Neural progenitor cell (in vitro differentiated cells): Measurements from ENCODE around the gene KREMEN2. TPM values are rescaled to one million over a fixed set of nuclear protein-coding genes. Genes with fewer than 3 reads are reported as not detected.

Experiments
- DNase-seq: peaks from one replicate; pipeline ENCODE4 v3.0.0-alpha.2; 2016; ENCODE audit warnings: low spot score
- H2AFZ ChIP-seq: fragments of 200-600 bp; sonication (generic); replicated peaks from 2 replicates; pipeline ENCODE4 v1.6.1; 2016; ENCODE audit warnings: antibody characterized with exemption
- H3F3A ChIP-seq: fragments of 200-600 bp; sonication (generic); 2 replicates; pipeline ENCODE4 v1.6.1; 2016; ENCODE audit warnings: antibody characterized with exemption, low read depth
- H3K27ac ChIP-seq: fragments of 200-600 bp; sonication (generic); 2 replicates; pipeline ENCODE4 v1.5.1; 2016; ENCODE audit warnings: mild to moderate bottlenecking
- H3K27me3 ChIP-seq: fragments of 200-600 bp; sonication (generic); 2 replicates; pipeline ENCODE4 v1.6.1; 2016; ENCODE audit warnings: mild to moderate bottlenecking, moderate library complexity
- H3K36me3 ChIP-seq: fragments of 200-600 bp; sonication (generic); 2 replicates; pipeline ENCODE4 v1.5.1; 2016
- H3K4me1 ChIP-seq: fragments of 200-600 bp; sonication (generic); 2 replicates; pipeline ENCODE4 v1.6.1; 2016; ENCODE audit warnings: mixed run types
- H3K4me2 ChIP-seq: fragments of 200-600 bp; sonication (generic); 2 replicates; pipeline ENCODE4 v1.6.1; 2016
- H3K4me3 ChIP-seq: fragments of 200-600 bp; sonication (generic); 2 replicates; pipeline ENCODE4 v1.5.1; 2016
- H3K79me2 ChIP-seq: fragments of 200-600 bp; sonication (generic); 2 replicates; pipeline ENCODE4 v1.6.1; 2016; ENCODE audit warnings: low read depth
- H3K9ac ChIP-seq: fragments of 200-600 bp; sonication (generic); 2 replicates; pipeline ENCODE4 v1.6.1; 2016
- H3K9me3 ChIP-seq: fragments of 200-600 bp; sonication (generic); 2 replicates; pipeline ENCODE4 v1.5.1; 2016; ENCODE audit warnings: low read depth
- H4K20me1 ChIP-seq: fragments of 200-600 bp; sonication (generic); 2 replicates; pipeline ENCODE4 v1.6.1; 2016; ENCODE audit warnings: low read depth
- H3K27ac Mint-ChIP-seq: 3 replicates; pipeline ENCODE4 v1.8.0; 2021; ENCODE audit warnings: mixed read lengths
- H3K27me3 Mint-ChIP-seq: 2 replicates; pipeline ENCODE4 v1.8.0; 2022; ENCODE audit warnings: low read depth, mild to moderate bottlenecking, inconsistent platforms, moderate library complexity, mixed read lengths; ENCODE audit not compliant: insufficient read depth
- H3K36me3 Mint-ChIP-seq: 3 replicates; pipeline ENCODE4 v1.8.0; 2021; ENCODE audit warnings: mixed read lengths
- H3K4me1 Mint-ChIP-seq: 3 replicates; pipeline ENCODE4 v1.8.0; 2021; ENCODE audit warnings: mixed read lengths
- H3K4me3 Mint-ChIP-seq: 3 replicates; pipeline ENCODE4 v1.8.0; 2021; ENCODE audit warnings: mild to moderate bottlenecking, moderate library complexity, mixed read lengths
- H3K9me3 Mint-ChIP-seq: 3 replicates; pipeline ENCODE4 v1.8.0; 2020; ENCODE audit warnings: mixed read lengths
- CTCF ChIP-seq: fragments of 200-600 bp; sonication (generic); IDR thresholded peaks from 2 replicates; pipeline ENCODE4 v1.5.1; 2017; ENCODE audit warnings: antibody characterized with exemption, mild to moderate bottlenecking
- EZH2 ChIP-seq: fragments of 200-600 bp; sonication (generic); IDR thresholded peaks from 2 replicates; pipeline ENCODE4 v1.6.1; 2017; ENCODE audit warnings: antibody characterized with exemption, mild to moderate bottlenecking, moderate library complexity
- EZH2phosphoT487 ChIP-seq: fragments of 200-600 bp; sonication (generic); IDR thresholded peaks from 2 replicates; pipeline ENCODE4 v1.6.1; 2017; ENCODE audit warnings: antibody characterized with exemption
- total RNA-seq: library from RNA; depleted of rRNA; stranded (reverse); fragments of >200 nt; gene quantifications from 2 replicates; pipeline ENCODE4 v1.2.3, GENCODE V29; 2015; ENCODE audit warnings: low replicate concordance

Gene KREMEN2
- total RNA-seq, 1 donor from 2014 or later = 0.51 TPM

GRCh38 chr16:3013491-3013951, 49.4 kb downstream of the KREMEN2 start:
- no peak overlapping the region for H3K4me2 ChIP-seq
- H3K4me1 Mint-ChIP-seq = peaks cover 36% of the 10 kb centered on the region
- H3K4me1 ChIP-seq = peaks cover 28% of the 10 kb centered on the region
- H3K9ac ChIP-seq = no peak overlapping the region
- H3K27me3 ChIP-seq = peaks cover 58% of the 10 kb centered on the region
- H3K27ac ChIP-seq = no peak overlapping the region
- H3K36me3 ChIP-seq = no peaks in the 10 kb centered on the region
- TF ChIP-seq CTCF = no peak
- no peak for TF ChIP-seq EZH2
- no peak for TF ChIP-seq EZH2phosphoT487
- no peak overlapping the region for H3K4me3 ChIP-seq
- H4K20me1 ChIP-seq = peaks cover 41% of the 10 kb centered on the region
- no peak overlapping the region for H3K4me3 Mint-ChIP-seq
- no peak overlapping the region for H3K27ac Mint-ChIP-seq
- peaks cover 44% of the 10 kb centered on the region for H3F3A ChIP-seq
- H3K9me3 ChIP-seq = no peaks in the 10 kb centered on the region
- no peak overlapping the region for H2AFZ ChIP-seq
- H3K79me2 ChIP-seq = peaks cover 22% of the 10 kb centered on the region
- peaks cover 2% of the 10 kb centered on the region for H3K36me3 Mint-ChIP-seq
- H3K9me3 Mint-ChIP-seq = no peaks in the 10 kb centered on the region
- H3K27me3 Mint-ChIP-seq = peaks cover 23% of the 10 kb centered on the region
- DNase-seq = no peak

- Histone ChIP-seq H3K27me3 (peaks cover 52% of the 10 kb centered on the region), H3K4me2 (no peak overlapping the region), H3K36me3 (no peaks in the 10 kb centered on the region), H3F3A (peaks cover 44% of the 10 kb centered on the region), H2AFZ (no peak overlapping the region), H3K9ac (no peak overlapping the region), H4K20me1 (peaks cover 41% of the 10 kb centered on the region), H3K27ac (no peak overlapping the region), H3K4me3 (no peak overlapping the region), H3K4me1 (peaks cover 24% of the 10 kb centered on the region), H3K9me3 (no peaks in the 10 kb centered on the region), H3K79me2 (peaks cover 22% of the 10 kb centered on the region)
- Mint-ChIP-seq H3K27ac (no peak overlapping the region), H3K4me3 (no peak overlapping the region), H3K27me3 (peaks cover 27% of the 10 kb centered on the region), H3K9me3 (no peaks in the 10 kb centered on the region), H3K4me1 (peaks cover 35% of the 10 kb centered on the region), H3K36me3 (peaks cover 2% of the 10 kb centered on the region)
- TF ChIP-seq EZH2phosphoT487 = no peak
- TF ChIP-seq EZH2 = no peak
- TF ChIP-seq CTCF = no peak
- DNase-seq = no peak
These were observed 50.1 kb downstream of the KREMEN2 start for GRCh38 chr16:3013998-3014690.

- Histone ChIP-seq H3K27ac (no peak overlapping the region), H3K36me3 (no peaks in the 10 kb centered on the region), H3F3A (peaks cover 44% of the 10 kb centered on the region), H3K4me1 (peaks cover 19% of the 10 kb centered on the region), H2AFZ (no peak overlapping the region), H3K4me3 (no peak overlapping the region), H4K20me1 (peaks cover 41% of the 10 kb centered on the region), H3K27me3 (peaks cover 53% of the 10 kb centered on the region), H3K4me2 (no peak overlapping the region), H3K79me2 (peaks cover 22% of the 10 kb centered on the region), H3K9ac (no peak overlapping the region), H3K9me3 (no peaks in the 10 kb centered on the region)
- peaks cover 38% of the 10 kb centered on the region for H3K4me1 Mint-ChIP-seq
- TF ChIP-seq EZH2phosphoT487 (no peak), CTCF (no peak), EZH2 (no peak)
- H3K9me3 Mint-ChIP-seq = no peaks in the 10 kb centered on the region
- H3K4me3 Mint-ChIP-seq = no peak overlapping the region
- H3K36me3 Mint-ChIP-seq = peaks cover 2% of the 10 kb centered on the region
- peaks cover 33% of the 10 kb centered on the region for H3K27me3 Mint-ChIP-seq
- no peak overlapping the region for H3K27ac Mint-ChIP-seq
- no peak for DNase-seq
These were observed 50.9 kb downstream of the KREMEN2 start for GRCh38 chr16:3014971-3015370.
